Erythroblast (primary cell): ENCODE results near the gene GPR160.

ENCODE experiments used
- DNase-seq, 2 experiments: peaks; one replicate each; lab custom pipeline; 2025; lab: John Stamatoyannopoulos, UW
- GATA1 ChIP-seq: IDR thresholded peaks from 2 replicates; pipeline ENCODE4 v1.6.1; 2011; ENCODE audit warnings: low read depth, mild to moderate bottlenecking, control low read depth, low read length, moderate library complexity
- POLR2A ChIP-seq: IDR thresholded peaks from 2 replicates; pipeline ENCODE4 v1.6.1; 2011; ENCODE audit warnings: mild to moderate bottlenecking, low read length

Gene GPR160

DNA sequence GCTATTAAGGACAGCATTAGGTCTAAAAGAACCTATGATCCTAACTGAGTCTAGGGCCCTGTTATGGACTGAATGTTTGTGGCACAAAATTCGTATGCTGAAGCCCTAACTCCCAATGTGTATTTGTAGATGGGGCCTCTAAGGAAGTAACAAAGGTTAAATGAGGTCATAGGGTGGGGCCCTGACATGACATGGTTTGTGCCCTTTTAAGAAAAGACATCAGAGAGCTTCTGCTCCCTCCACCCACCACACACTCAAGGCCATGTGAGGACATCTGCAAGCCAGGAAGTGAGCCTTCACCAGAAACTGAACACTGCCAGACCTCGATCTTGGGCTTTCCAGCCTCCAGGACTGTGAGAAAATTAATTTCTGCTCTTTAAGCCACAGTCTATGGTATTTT lies 94.5 kb downstream of the GPR160 start:
- peak; percentile 29 for DNase-seq
- TF ChIP-seq GATA1, result no peak
- TF ChIP-seq POLR2A, result no peak
